Neural cell (in vitro differentiated cells): Measurements from ENCODE around the gene GLT1D1.

Experiments used
- EZH2 ChIP-seq: fragments of 200-600, 300-800 bp; shearing (Covaris generic), sonication (generic); IDR thresholded peaks from 2 replicates; pipeline ENCODE4 v1.6.1; 2014; ENCODE audit warnings: antibody characterized with exemption, low read length, borderline replicate concordance, mild to moderate bottlenecking; ENCODE audit not compliant: insufficient read depth, poor library complexity, severe bottlenecking
- POLR2AphosphoS5 ChIP-seq: IDR thresholded peaks from 2 replicates; pipeline ENCODE4 v1.6.1; 2012
- RAD21 ChIP-seq: fragments of 450-650 bp; conservative IDR thresholded peaks from 2 replicates; pipeline ENCODE4 v1.6.1; 2014; ENCODE audit warnings: antibody characterized with exemption, mild to moderate bottlenecking, moderate library complexity
- TF ChIP-seq, protein P1 (sequence below): fragments of 450-650 bp; IDR thresholded peaks from 2 replicates; pipeline ENCODE4 v1.5.1; 2014; ENCODE audit warnings: antibody characterized with exemption, mild to moderate bottlenecking, moderate library complexity; ENCODE audit not compliant: poor library complexity, severe bottlenecking
- TF ChIP-seq, protein P2 (sequence below): IDR thresholded peaks from 2 replicates; pipeline ENCODE4 v1.6.1; 2012; ENCODE audit warnings: borderline replicate concordance

DNA sequence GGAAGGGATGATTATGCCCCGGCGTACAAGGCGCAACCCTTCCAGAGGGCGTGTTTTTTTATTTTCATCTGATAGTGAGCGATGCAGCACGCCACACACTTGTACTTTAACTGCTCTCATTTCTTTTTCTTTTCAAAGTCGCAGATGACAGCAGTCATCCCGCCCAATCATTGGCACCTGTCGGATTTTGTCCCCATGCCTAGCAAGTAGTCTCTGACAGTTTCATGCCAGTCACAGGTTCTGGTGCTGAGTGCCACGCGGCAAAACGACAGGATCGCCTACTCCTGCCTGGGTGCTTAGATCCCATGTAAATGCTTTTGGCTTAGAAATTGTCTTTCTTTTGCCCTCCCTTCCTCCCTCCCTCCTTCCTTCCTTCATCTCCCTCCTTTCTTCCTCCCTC lies 117.7 kb downstream of the GLT1D1 start:
- no peak for TF ChIP-seq EZH2
- TF ChIP-seq POLR2AphosphoS5 = no peak
- TF ChIP-seq, protein P1, sequence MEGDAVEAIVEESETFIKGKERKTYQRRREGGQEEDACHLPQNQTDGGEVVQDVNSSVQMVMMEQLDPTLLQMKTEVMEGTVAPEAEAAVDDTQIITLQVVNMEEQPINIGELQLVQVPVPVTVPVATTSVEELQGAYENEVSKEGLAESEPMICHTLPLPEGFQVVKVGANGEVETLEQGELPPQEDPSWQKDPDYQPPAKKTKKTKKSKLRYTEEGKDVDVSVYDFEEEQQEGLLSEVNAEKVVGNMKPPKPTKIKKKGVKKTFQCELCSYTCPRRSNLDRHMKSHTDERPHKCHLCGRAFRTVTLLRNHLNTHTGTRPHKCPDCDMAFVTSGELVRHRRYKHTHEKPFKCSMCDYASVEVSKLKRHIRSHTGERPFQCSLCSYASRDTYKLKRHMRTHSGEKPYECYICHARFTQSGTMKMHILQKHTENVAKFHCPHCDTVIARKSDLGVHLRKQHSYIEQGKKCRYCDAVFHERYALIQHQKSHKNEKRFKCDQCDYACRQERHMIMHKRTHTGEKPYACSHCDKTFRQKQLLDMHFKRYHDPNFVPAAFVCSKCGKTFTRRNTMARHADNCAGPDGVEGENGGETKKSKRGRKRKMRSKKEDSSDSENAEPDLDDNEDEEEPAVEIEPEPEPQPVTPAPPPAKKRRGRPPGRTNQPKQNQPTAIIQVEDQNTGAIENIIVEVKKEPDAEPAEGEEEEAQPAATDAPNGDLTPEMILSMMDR = no peak
- TF ChIP-seq, protein P2, sequence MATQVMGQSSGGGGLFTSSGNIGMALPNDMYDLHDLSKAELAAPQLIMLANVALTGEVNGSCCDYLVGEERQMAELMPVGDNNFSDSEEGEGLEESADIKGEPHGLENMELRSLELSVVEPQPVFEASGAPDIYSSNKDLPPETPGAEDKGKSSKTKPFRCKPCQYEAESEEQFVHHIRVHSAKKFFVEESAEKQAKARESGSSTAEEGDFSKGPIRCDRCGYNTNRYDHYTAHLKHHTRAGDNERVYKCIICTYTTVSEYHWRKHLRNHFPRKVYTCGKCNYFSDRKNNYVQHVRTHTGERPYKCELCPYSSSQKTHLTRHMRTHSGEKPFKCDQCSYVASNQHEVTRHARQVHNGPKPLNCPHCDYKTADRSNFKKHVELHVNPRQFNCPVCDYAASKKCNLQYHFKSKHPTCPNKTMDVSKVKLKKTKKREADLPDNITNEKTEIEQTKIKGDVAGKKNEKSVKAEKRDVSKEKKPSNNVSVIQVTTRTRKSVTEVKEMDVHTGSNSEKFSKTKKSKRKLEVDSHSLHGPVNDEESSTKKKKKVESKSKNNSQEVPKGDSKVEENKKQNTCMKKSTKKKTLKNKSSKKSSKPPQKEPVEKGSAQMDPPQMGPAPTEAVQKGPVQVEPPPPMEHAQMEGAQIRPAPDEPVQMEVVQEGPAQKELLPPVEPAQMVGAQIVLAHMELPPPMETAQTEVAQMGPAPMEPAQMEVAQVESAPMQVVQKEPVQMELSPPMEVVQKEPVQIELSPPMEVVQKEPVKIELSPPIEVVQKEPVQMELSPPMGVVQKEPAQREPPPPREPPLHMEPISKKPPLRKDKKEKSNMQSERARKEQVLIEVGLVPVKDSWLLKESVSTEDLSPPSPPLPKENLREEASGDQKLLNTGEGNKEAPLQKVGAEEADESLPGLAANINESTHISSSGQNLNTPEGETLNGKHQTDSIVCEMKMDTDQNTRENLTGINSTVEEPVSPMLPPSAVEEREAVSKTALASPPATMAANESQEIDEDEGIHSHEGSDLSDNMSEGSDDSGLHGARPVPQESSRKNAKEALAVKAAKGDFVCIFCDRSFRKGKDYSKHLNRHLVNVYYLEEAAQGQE = no peak
- no peak for TF ChIP-seq RAD21
